Glomerular visceral epithelial cell (primary cell): ENCODE data around the gene KCP.
A peak's percentile ranks its signal among the peaks of the same experiment; 100 is the strongest.

Source experiments
- DNase-seq: peaks from one replicate; pipeline ENCODE4 v3.0.0-alpha.2; 2016; ENCODE audit errors: extremely low spot score

The KCP gene

DNA sequence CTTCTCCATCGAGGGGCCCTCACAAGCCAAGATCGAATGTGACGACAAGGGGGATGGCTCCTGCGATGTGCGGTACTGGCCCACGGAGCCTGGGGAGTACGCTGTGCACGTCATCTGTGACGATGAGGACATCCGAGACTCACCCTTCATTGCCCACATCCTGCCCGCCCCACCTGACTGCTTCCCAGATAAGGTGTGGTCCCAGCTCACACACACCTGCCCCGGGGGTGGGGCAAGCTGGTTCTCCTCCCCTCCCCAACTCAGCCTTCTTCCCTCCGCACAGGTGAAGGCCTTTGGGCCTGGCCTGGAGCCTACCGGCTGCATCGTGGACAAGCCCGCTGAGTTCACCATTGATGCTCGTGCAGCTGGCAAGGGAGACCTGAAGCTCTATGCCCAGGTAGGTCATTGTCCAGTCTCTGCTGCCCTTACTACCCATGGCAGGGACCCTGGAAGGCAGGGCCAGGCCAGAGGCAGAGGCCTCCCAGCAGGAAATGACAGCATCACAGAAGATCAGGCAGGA lies 69.3 kb downstream of the KCP start:
- no peak for DNase-seq

DNA sequence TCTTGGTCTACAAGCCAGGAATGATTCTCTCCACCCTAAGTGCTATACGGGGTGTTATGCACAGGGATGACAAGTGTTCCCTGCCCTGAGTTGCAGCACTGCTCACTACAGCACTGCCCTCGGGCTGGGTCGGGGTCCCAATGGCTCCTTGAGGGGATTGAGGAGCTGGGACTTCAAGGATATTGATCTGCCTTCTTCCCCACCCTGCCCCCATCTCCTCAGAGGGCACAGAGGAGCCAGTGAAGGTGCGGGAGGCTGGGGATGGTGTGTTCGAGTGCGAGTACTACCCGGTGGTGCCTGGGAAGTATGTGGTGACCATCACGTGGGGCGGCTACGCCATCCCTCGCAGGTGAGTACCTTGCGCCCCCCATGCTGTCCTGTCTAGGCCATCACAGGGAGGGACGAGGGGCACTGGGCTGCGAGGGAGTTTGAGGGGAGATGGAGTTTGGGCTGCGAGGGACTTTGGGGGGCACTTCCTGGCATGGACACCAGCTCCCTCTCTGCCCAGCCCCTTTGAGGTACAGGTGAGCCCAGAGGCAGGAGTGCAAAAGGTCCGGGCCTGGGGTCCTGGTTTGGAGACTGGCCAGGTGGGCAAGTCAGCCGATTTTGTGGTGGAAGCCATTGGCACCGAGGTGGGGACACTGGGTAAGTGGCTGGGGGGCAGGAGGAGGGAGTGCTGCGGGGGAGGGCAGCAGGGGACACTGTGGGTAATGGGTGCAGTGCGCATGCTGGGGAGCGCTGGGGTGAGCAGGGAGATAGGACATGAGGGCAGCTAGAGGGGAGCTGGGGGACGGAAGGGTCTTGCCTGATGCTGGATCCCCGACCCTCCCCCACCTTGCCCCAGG lies 70.0 kb downstream of the KCP start:
- no peak for DNase-seq

DNA sequence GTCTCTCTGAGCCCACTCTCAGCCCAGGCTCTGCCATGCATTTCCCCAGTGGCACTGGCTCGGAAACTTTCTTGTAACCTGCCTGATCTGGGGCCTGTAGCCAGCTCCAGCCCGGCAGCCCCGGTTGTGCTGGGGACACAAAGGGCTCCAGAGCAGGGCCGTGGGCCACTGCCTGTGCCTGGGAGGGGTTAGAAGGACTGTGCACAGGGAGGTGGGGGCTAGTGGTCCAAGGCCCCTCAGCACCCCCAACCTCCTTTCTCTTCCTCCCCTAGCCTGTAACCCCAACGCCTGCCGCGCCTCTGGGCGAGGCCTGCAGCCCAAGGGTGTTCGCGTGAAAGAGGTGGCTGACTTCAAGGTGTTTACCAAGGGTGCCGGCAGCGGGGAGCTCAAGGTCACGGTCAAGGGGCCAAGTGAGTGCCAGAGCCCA lies 70.7 kb downstream of the KCP start:
- DNase-seq: no peak

DNA sequence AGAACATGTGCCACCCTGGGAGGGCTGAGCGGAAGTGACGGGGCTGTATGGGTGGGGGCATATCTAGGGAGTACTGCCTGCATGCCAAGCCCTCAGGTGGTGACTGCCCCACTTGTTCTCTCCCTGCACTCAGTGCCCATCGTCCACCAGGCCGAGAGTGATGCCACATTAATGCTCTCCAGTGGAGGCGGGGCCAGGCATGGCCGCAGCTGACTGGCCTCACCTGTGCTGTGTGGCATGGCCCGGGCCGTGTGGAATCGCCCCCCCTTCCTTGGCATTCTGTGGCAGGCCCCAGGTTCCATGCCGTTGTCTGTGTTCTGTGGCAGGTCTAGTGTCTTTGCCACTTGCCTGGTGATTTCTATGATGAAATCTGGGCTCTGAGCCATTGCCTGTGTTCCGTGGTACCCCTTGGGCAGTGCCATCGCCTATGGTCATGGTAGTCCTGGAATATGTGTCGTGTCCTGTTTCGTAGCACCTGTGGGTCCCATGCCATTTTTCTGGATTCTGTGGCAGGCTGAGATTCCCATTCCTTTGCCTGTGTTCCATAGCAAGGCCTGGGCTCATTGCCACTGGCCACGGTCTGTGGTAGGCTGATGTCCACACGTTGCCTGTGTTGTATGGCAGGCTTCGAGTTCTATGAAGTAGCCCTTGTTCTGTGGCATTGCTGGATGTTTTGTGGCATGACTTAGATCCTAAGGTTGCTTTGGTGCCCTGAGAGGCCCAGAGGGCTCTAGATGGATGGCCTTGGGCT lies 71.4 kb downstream of the KCP start:
- no peak for DNase-seq

DNA sequence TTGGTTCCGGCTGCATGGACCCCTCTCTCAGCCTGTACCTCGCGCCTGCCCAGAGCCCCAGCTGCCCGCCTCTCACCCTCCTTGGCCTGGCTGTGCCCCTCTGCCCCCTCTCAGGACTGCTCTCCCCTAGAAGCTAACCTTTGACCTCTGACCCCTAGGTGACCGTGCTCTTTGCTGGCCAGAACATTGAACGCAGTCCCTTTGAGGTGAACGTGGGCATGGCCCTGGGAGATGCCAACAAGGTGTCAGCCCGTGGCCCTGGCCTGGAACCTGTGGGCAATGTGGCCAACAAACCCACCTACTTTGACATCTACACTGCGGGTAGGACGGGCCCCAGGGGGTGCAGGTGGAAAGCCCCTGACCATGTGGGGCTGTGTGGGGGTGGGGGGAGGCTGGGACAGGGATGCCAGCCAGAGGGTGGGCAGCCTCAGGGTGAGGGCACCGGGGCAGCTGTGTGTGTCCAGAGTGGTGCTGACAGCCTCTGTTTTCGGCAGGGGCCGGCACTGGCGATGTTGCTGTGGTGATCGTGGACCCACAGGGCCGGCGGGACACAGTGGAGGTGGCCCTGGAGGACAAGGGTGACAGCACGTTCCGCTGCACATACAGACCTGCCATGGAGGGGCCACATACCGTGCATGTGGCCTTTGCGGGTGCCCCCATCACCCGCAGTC lies 72.3 kb downstream of the KCP start:
- no peak for DNase-seq

DNA sequence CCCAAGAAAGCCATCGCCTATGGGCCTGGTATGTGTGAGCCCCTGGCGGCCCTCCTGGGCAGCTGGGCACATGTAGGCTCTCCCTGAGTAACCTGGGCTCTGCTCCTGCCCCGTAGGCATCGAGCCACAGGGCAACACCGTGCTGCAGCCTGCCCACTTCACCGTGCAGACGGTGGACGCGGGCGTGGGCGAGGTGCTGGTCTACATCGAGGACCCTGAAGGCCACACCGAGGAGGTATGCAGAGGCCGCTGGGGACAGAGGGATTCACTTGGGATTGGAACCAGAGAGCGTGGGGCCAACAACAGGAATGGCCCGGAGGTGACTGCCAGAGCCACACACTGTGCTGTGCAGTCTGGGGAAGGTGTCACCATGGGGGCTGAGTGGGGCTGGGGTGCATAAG lies 73.0 kb downstream of the KCP start:
- DNase-seq: no peak

DNA sequence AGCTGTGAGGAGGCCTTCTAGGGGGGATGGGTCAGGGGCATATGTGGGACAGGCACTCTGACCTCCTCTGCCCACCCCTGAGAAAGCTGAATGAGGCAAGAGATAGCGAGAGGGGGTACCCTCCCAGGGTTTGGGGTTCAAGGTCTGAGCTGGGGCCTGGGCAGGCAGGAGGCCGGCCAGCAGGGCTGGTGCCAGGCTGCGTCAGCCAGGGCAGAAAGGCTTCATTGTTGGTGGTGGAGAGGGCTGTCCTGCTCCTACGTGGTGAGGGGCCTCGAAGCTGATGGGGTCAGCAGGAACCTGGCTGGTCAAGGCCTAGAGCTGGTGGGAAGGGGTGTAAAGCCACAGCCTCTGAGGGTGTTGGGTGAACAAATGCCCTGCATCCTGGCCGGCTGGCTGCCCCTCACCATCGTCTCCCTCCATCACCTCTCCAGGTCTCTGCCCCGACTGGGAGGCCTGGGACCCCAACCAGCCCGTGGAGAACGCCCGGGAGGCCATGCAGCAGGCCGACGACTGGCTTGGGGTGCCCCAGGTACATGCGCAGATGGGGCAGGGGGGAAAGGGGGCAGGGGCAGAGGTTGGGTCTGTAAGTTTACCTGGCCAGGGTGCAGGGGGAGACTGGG lies 73.7 kb downstream of the KCP start:
- no peak for DNase-seq

DNA sequence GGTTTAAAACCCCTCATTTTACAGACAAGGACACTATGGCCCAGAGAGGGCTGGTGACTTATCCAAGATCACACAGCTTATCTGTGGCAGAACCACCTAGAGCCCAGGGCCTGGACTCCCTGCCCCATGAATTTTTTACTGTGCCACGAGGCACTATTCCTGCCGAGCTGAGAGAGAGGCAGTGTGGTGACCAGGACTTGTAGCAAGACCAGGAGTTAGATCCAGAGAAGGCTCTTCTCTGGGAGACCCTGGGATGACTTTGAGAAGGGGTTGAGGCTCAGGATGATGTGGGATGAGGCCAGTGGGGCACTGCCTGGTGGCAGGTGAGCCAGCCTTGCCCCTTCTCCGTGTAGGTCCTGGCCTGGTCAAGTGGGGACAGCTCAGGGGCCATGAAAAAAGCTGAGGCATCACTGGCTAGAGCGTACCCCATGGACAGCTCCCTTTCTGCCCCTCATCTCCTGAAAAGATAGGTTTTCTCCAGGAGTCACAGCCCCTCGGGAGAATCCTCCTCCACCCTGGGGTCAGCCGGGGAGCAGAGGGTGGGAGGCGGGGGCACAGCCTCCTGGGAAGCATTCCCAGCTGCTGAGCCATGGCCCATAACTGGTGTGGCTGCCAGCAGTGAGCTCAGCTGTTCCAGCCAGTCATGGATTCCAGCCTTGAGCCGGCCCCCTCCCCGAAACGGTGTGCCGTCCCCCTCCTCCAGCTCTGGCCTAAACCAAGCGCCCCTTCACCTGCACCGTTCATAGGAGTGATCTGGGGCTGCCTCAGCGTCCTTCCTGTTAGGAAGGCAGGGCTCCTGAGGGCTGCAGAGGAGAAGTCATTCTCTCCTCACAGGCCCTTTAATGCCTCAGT lies 74.5 kb downstream of the KCP start:
- no peak for DNase-seq

DNA sequence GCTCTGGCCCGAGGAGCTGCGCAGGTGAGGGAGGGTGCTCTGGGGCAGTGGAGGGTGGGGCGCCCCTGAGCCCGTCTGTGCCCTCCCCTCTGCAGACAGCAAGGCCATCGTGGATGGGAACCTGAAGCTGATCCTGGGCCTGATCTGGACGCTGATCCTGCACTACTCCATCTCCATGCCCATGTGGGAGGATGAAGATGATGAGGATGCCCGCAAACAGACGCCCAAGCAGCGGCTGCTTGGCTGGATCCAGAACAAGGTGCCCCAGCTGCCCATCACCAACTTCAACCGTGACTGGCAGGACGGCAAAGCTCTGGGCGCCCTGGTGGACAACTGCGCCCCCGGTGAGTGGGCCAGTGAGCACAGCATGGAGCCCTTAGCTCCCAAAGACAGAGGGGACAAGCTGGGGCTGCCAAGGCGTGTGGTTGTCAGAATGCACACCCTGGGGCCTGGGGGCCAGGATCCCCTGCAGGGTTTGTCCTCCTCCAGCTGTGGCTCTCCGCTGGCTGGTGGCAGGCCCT lies 75.2 kb downstream of the KCP start:
- DNase-seq: no peak

DNA sequence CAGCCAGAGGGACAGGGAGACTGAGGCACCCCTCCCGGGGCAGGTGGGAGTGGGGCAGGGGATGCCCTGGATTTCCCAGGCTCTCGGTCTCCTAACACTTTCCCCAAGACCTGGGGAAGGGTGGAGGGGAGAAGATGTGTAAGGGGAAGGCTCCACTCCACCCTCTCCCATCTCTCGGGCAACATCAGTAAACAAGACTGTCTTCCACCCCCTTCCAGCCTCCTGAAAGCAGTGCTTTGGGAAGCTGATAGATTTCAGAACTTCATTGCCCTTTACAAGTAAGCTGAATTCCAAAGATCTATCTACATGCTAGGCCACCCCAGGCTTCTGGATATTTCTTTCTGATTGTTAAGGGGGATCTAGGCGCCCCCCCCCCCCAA lies 76.6 kb downstream of the KCP start:
- no peak for DNase-seq

DNA sequence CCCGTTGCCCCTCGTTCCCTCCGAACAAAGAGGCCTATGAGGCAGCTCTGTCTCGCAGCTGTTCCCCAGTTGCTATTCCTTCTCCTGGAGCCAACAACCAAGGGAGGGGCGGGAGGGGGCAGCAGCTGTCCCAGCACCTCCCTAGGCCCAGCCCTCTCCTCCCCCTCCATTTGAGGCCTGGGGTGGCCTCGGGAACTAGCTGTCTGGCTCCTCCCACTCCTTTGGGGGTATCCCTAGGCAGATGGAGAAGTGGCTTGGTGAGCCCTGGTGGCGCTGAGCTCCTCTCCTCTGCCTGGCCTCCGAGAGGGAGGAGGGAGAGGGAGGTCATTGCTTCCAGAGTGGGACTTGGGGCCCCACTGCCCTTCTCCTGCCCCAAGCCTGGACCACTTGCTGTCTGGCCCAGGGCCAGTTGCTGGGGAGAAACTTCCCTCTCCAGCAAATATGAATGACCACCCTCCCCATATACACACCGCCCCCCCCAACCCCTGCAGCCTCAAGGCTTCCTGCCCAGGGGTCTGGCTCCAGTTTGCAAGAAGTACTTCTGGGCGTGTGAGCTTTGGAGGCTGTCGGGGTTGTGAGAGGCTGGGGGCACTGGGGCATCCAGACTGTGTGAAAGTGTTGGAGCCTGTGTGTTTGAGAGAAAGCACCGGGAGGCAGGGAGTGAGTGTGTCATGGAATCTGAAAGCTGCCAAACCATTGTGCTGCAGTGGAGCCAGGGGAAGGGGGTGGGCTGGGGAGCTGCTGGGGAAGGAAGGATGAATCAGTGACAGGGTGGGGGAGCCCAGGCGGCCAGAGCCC lies 77.2 kb downstream of the KCP start:
- DNase-seq: peak; percentile 53

DNA sequence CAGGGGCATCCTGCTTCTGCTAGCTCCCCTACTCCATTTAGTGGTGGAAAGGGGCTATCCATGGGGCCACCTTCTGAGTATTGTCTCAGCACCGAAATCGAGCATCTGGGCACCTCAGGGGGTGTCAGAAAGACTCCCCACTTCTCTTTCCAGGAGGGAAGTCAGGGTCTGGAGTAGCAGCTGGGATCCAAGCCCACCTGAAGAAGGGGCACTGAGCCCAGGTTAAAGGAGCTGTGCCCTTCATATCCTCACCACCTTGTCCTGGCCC lies 77.7 kb downstream of the KCP start:
- no peak for DNase-seq

DNA sequence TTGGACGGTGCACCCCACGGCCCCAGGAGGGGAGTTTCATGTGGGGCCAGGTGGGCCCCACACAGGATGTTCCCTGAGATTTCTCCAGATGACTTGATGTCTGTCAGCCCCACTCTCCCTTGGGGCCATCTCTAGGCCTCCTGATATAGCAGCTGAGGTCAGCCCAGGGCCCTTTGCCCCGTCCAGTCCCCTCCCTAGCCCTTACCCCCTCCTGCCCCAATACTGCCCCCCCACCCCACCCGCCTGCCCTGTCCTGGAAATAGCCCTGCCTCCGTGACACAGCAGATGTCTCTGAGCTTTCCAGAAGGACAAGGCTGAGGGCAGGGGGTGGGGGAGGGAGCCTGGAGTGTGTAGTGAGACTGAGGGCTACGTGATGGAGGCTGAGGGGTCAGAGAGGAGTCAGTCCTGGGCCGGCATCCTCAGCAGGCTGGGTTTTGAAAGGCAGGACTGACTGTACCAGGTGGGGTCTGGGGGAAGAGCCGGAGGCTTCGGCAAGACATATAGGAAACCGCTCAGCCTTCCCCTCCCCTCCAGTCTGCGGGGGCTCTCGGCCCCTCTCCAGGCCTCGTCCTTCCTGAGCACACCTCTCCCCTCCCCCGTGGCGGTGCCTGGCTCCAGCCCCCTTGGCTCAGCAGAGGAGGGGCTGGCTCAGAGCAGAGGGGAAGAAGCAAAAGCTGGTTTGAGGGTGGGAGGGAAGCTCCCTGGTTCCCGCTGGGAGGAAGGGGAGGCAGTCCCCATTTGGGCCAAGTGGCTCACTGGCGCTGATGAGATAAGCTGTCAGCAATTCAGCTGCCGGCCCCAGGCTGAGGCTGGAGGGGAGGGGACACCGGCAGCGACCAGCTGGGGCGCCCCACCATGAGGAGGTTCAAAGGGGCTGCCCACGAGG lies 78.3 kb downstream of the KCP start:
- no peak for DNase-seq

DNA sequence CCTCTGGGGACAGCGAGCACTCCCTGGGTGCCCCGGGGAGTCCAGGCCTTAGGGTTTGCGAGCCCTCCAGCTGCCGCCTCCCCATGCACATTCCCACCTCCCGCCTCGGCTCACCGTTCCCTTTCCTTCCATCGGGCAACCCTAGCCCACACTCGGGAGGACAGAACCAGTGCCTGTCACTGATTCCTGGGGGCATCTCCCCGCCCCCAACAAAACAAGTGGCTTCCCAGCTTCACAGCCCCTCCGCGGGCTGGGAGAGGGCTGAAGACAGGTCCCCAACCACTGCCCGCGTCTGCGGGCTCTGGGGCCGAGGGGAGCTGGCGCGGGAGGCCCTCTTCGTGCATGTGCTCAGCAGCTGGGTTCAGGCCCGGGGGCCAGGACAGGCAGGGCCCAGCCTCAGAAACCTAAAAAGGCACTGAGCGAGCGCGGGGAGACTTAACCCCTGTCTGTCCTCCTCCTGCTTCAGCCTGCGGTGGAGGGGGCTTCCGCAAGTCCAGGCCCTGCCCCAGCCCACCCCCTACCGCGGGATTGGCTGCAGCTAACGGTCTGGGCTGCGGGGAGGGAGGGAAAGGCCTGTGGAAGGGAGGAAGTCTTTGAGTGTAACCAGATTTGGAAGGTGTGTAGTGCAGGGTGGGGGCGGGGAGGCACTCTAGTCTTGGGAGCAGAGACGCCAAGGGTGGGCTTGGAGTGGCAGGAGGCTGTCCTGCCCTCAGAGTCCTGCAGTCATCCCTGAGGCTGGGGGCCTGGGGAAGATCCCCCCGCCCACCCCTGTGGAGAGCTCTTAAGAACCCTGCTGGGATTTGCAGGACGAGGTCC lies 79.1 kb downstream of the KCP start:
- DNase-seq: peak; percentile 36

DNA sequence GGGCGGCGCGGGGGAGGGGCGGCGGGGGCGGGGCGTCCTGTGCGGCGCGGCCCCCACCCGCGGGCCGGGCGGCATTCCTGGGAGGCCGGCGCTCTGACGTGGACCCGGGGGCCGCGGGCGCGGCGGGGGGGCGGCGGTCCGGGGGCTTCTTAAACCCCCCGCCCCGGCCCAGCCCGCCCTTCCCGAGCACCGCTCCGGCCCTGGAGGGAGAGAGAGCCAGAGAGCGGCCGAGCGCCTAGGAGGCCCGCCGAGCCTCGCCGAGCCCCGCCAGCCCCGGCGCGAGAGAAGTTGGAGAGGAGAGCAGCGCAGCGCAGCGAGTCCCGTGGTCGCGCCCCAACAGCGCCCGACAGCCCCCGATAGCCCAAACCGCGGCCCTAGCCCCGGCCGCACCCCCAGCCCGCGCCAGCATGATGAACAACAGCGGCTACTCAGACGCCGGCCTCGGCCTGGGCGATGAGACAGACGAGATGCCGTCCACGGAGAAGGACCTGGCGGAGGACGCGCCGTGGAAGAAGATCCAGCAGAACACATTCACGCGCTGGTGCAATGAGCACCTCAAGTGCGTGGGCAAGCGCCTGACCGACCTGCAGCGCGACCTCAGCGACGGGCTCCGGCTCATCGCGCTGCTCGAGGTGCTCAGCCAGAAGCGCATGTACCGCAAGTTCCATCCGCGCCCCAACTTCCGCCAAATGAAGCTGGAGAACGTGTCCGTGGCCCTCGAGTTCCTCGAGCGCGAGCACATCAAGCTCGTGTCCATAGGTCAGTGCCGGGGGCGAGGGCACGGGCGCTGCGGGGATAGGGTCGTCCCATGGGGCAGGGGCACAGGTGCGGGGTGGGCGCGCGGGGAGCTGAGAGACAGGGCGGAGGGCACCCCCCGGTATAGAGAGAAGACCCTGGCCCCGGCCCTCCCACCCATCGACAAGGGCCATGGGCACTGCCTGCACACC lies 80.0 kb downstream of the KCP start, which contains the start of gene FLNC:
Gene FLNC, plus strand, starts transcription at position 176 of the 947 bp plus-strand sequence. Its CDS starts 232 bp downstream, at position 408.
- DNase-seq: peak; percentile 56

DNA sequence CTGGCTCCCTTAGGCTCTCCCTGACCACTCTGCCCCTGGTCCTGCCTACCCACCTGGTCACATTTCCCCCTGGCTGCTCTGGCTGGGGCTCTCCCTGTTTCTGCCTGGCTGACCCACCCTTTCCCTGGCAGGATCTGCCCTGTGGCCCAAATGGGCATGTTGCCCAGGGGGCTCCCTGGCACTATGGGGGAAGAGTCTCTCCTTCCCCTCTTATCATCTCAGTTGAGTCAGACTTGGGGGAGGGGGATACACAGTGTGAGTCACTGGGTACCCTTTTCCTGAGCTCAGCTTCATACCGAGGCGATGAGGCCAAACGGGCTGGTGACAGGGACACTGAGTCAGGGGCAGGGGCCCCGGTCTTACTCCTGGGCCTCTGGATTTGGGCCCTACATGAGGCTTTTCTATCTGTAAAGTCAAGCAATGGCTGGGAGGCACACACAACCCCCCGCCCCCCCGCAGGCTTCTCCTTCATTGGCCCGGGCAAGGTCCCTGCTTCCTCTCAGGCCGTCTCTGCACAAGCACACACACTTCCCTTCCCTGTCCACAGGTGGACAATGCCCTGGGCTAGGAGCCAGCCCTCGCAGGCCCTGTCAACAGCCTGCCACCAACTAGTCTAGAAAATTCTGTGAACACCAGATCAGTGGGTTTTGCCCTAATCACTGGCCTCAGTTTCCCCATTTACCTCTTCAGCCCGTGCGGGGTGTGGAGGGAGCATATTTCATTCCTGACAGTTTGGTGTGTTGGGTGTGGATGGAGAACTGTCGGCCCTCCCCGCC lies 80.9 kb downstream of the KCP start:
- peak; percentile 84 for DNase-seq
